SK-N-SH (cell line): ENCODE results near the gene MVP.

ENCODE experiments used
- GABPA ChIP-seq: IDR thresholded peaks from 2 replicates; pipeline ENCODE4 v1.4.0; 2012; ENCODE audit warnings: low read depth, mild to moderate bottlenecking
- RCOR1 ChIP-seq: fragments of 150-350 bp; IDR thresholded peaks from 2 replicates; pipeline ENCODE4 v1.6.1; 2017; ENCODE audit warnings: antibody characterized with exemption, low read length
- YY1 ChIP-seq: IDR thresholded peaks from 2 replicates; pipeline ENCODE4 v1.4.0; 2012; ENCODE audit warnings: low read depth, mild to moderate bottlenecking
- TF ChIP-seq, protein P1 (sequence below): fragments of 200-600 bp; sonication (generic); IDR thresholded peaks from 2 replicates; pipeline ENCODE4 v1.6.1; 2017; ENCODE audit warnings: antibody characterized with exemption, mild to moderate bottlenecking, moderate library complexity

GRCh38 chr16:29883987-29884386 lies 63.7 kb downstream of the MVP start:
- TF ChIP-seq, protein P1, sequence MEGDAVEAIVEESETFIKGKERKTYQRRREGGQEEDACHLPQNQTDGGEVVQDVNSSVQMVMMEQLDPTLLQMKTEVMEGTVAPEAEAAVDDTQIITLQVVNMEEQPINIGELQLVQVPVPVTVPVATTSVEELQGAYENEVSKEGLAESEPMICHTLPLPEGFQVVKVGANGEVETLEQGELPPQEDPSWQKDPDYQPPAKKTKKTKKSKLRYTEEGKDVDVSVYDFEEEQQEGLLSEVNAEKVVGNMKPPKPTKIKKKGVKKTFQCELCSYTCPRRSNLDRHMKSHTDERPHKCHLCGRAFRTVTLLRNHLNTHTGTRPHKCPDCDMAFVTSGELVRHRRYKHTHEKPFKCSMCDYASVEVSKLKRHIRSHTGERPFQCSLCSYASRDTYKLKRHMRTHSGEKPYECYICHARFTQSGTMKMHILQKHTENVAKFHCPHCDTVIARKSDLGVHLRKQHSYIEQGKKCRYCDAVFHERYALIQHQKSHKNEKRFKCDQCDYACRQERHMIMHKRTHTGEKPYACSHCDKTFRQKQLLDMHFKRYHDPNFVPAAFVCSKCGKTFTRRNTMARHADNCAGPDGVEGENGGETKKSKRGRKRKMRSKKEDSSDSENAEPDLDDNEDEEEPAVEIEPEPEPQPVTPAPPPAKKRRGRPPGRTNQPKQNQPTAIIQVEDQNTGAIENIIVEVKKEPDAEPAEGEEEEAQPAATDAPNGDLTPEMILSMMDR = no peak
- TF ChIP-seq YY1 = no peak
- no peak for TF ChIP-seq RCOR1
- TF ChIP-seq GABPA = no peak
